ENCODE measurements around the gene CACNB4. TPM values are rescaled to one million over a fixed set of nuclear protein-coding genes. Genes with fewer than 3 reads are reported as not detected.

CACNB4 gene
- total RNA-seq, 1 experiment from 2014 or later: 2.0 TPM

- TF ChIP-seq TCF7L2 (IDR thresholded peaks at IDR 0.05; ENCODE audit: borderline replicate concordance, extremely low read depth, insufficient read depth, insufficient read length): no peak
- TF ChIP-seq EZH2 (IDR thresholded peaks at IDR 0.05): no peak
- no peak for TF ChIP-seq ZBTB33 (IDR thresholded peaks at IDR 0.05; ENCODE audit: extremely low read depth, insufficient replicate concordance, low read length)
- TF ChIP-seq ATF3 (IDR thresholded peaks at IDR 0.05): no peak
- no peak for TF ChIP-seq CEBPB (IDR thresholded peaks at IDR 0.05; ENCODE audit: low read depth)
- TF ChIP-seq POLR2A (IDR thresholded peaks at IDR 0.05; ENCODE audit: borderline replicate concordance, extremely low read depth, insufficient read depth, insufficient read length): no peak
- no peak for TF ChIP-seq RAD21 (IDR thresholded peaks at IDR 0.05; ENCODE audit: low read depth)
- TF ChIP-seq SP1 (IDR thresholded peaks at IDR 0.05; ENCODE audit: low read depth): no peak
- no peak for TF ChIP-seq SRF (IDR thresholded peaks at IDR 0.05; ENCODE audit: low read depth)
- no peak for TF ChIP-seq POLR2AphosphoS5 (IDR thresholded peaks at IDR 0.05; ENCODE audit: low read depth, low read length)
- TF ChIP-seq, protein P1, sequence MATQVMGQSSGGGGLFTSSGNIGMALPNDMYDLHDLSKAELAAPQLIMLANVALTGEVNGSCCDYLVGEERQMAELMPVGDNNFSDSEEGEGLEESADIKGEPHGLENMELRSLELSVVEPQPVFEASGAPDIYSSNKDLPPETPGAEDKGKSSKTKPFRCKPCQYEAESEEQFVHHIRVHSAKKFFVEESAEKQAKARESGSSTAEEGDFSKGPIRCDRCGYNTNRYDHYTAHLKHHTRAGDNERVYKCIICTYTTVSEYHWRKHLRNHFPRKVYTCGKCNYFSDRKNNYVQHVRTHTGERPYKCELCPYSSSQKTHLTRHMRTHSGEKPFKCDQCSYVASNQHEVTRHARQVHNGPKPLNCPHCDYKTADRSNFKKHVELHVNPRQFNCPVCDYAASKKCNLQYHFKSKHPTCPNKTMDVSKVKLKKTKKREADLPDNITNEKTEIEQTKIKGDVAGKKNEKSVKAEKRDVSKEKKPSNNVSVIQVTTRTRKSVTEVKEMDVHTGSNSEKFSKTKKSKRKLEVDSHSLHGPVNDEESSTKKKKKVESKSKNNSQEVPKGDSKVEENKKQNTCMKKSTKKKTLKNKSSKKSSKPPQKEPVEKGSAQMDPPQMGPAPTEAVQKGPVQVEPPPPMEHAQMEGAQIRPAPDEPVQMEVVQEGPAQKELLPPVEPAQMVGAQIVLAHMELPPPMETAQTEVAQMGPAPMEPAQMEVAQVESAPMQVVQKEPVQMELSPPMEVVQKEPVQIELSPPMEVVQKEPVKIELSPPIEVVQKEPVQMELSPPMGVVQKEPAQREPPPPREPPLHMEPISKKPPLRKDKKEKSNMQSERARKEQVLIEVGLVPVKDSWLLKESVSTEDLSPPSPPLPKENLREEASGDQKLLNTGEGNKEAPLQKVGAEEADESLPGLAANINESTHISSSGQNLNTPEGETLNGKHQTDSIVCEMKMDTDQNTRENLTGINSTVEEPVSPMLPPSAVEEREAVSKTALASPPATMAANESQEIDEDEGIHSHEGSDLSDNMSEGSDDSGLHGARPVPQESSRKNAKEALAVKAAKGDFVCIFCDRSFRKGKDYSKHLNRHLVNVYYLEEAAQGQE (IDR thresholded peaks at IDR 0.05; ENCODE audit: low read depth): no peak
- no peak for TF ChIP-seq ZNF274 (IDR thresholded peaks at IDR 0.05; ENCODE audit: low read depth, low read length)
- no peak for TF ChIP-seq YY1 (IDR thresholded peaks at IDR 0.05; ENCODE audit: extremely low read depth, insufficient replicate concordance, low read depth, low read length)
- TF ChIP-seq, protein P2, sequence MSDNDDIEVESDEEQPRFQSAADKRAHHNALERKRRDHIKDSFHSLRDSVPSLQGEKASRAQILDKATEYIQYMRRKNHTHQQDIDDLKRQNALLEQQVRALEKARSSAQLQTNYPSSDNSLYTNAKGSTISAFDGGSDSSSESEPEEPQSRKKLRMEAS (IDR thresholded peaks at IDR 0.05): no peak
- no peak for TF ChIP-seq FOSL1 (IDR thresholded peaks at IDR 0.05; ENCODE audit: low read depth)
- no peak for TF ChIP-seq CBX3 (IDR thresholded peaks at IDR 0.05; ENCODE audit: low read depth)
- no peak for TF ChIP-seq ELF1 (IDR thresholded peaks at IDR 0.05; ENCODE audit: borderline replicate concordance, low read depth)
- POLR2A ChIA-PET: no interaction called here
- intact Hi-C loops (cut with micrococcal nuclease): no loop called here
- Histone ChIP-seq H4K20me1 (ENCODE audit: insufficient read depth) (no peaks in the 10 kb centered on the region), H3K4me1 (ENCODE audit: control insufficient read depth in 1 of 2, insufficient read depth in 2 of 2, low read length in 2 of 2) (0 out of 4 replicates have a peak, but pooled peaks cover 0 to 2% of the 10 kb centered on the region in 2 experiments), H2AFZ (ENCODE audit: low read depth, low read length, poor library complexity, severe bottlenecking) (no peak overlapping the region), H3K9me3 (ENCODE audit: control insufficient read depth in 1 of 2, insufficient read depth in 1 of 2, low read depth in 1 of 2, low read length in 2 of 2) (no peaks in the 10 kb centered on the region), H3K36me3 (ENCODE audit: control insufficient read depth in 1 of 2, insufficient read depth in 2 of 2, low read length in 2 of 2) (no peaks in the 10 kb centered on the region), H3K27ac (ENCODE audit: low read depth, low read length) (no peak overlapping the region), H3K4me3 (replicated peaks in 1 of 2; ENCODE audit: low read depth in 1 of 2, low read length in 2 of 2) (no peak overlapping the region), H3K27me3 (ENCODE audit: insufficient read depth, low read length) (no peaks in the 10 kb centered on the region), H3K4me2 (ENCODE audit: low read length) (no peak overlapping the region), H3K79me2 (ENCODE audit: insufficient read depth, low read length) (no peaks in the 10 kb centered on the region), H3K9me2 (ENCODE audit: insufficient read depth) (no peaks in the 10 kb centered on the region), H3K9ac (ENCODE audit: low read length) (no peak overlapping the region)
- no TSS peak for BruUV-seq (replicated peaks)
- CTCF ChIA-PET: no interaction called here
- RAD21 ChIA-PET (ENCODE audit: low non-redundant PET in 1 of 2, low total read pairs in 2 of 2, uncharacterized antibody in 2 of 2, unreplicated experiment in 2 of 2): no interaction called here
- no peak for DNase-seq (ENCODE audit: low read depth, low spot score)
- ATAC-seq: no peak
These were observed 155.4 kb downstream of the CACNB4 start for GRCh38 chr2:151943461-151943860.

Measured in HCT116 (cell line).